Heart left ventricle (tissue), 16 donors: Measurements from ENCODE around the gene OR5B2. TPM values are rescaled to one million over a fixed set of nuclear protein-coding genes. Genes with fewer than 3 reads are reported as not detected.
"Not testable (repeated sequence)": the region's sequence is repeated elsewhere in the genome, so short reads cannot be mapped to it uniquely, and the experiment has no call there.

Experiments
- ATAC-seq, 4 donors: fragments of 200-7000 bp; cut with Tn5 transposase; one replicate each; pipeline ENCODE4 v1.9.1; 2020 to 2022; ENCODE audit warnings: moderate library complexity in 4 of 4, mild to moderate bottlenecking in 3 of 4, moderate number of reproducible peaks in 1 of 4
- DNase-seq, 5 donors: peaks; one replicate each; pipeline ENCODE4 v3.0.0-alpha.2; 2020
- H3K27ac ChIP-seq, 12 donors: fragments of 200-600 bp; sonication (generic) in 4 of 12; one replicate each; pipeline versions ENCODE4 v1.5.0 to v1.8.0; 2016 to 2022; ENCODE audit warnings: mild to moderate bottlenecking in 2 of 12
- H3K27me3 ChIP-seq, 9 donors: fragments of 200-600 bp; sonication (generic) in 2 of 9; one replicate each; pipeline versions ENCODE4 v1.5.1 to v1.8.0; 2016 to 2022; ENCODE audit warnings: mild to moderate bottlenecking in 3 of 9
- H3K36me3 ChIP-seq, 9 donors: fragments of 200-600 bp; sonication (generic) in 2 of 9; one replicate each; pipeline versions ENCODE4 v1.5.0 to v1.8.0; 2018 to 2022; ENCODE audit warnings: mild to moderate bottlenecking in 2 of 9
- H3K4me1 ChIP-seq, 12 donors: fragments of 200-600 bp; sonication (generic) in 4 of 12; one replicate each; pipeline versions ENCODE4 v1.5.0 to v1.8.0; 2016 to 2022; ENCODE audit warnings: mild to moderate bottlenecking in 3 of 12
- H3K4me3 ChIP-seq, 12 donors: fragments of 200-600 bp; sonication (generic) in 4 of 12; one replicate each; pipeline versions ENCODE4 v1.5.0 to v1.8.0; 2017 to 2022; ENCODE audit warnings: mild to moderate bottlenecking in 9 of 12, moderate library complexity in 4 of 12
- H3K9me3 ChIP-seq, 12 donors: fragments of 200-600 bp; sonication (generic) in 4 of 12; one replicate each; pipeline versions ENCODE4 v1.5.0 to v1.8.0; 2016 to 2022; ENCODE audit warnings: mild to moderate bottlenecking in 1 of 12
- CTCF ChIP-seq, 12 donors: fragments of 200-600 bp; sonication (generic) in 4 of 12; IDR thresholded peaks; one replicate each; pipeline versions ENCODE4 v1.5.0 to v1.8.0; 2018 to 2022; ENCODE audit warnings: antibody characterized with exemption in 12 of 12, mild to moderate bottlenecking in 5 of 12
- POLR2A ChIP-seq, 2 donors: fragments of 450-650 bp; IDR thresholded peaks; one replicate each; pipeline ENCODE4 v1.6.1; 2017; ENCODE audit warnings: antibody characterized with exemption in 2 of 2, mild to moderate bottlenecking in 2 of 2, moderate library complexity in 2 of 2
- WGBS, 4 donors: extraction: QIAGEN DNeasy Blood & Tissue Kit in 2 of 4; methylation state at CpG; one replicate each; pipeline versions ENCODE4 v1.1.5 to v1.1.7; 2013 to 2018; 5-methylcytosine and 5-hydroxymethylcytosine counted together
- intact Hi-C, 10 donors: fragments of 100-400 bp; cut with DNase I; formaldehyde crosslinking; loops; one replicate each; pipeline versions ENCODE4 v1.11.1 to v1.14.2; 2022
- polyA plus RNA-seq, 2 donors: library from polyadenylated mRNA; stranded (reverse); fragments of 200-250 nt; gene quantifications; one replicate each; pipeline ENCODE4 v1.2.3, GENCODE V29; 2013
- total RNA-seq, 9 donors: library from RNA; depleted of rRNA in 2 of 9; stranded (reverse); fragments of >200 nt in 2 of 9; fragmentation: NEBNext Ultra II Directional in 3 of 9; extraction: Animal tissue kit (Norgen Biotek cat#: 25700) in 3 of 9; gene quantifications; one replicate each; pipeline versions ENCODE4 v1.1.0 to v1.2.4, GENCODE V29; 2016 to 2023
- donor health status: ischemic (EF 13 %, LVEDD 7.1; RV severe dilation, severe dysfunction).
- donor health status: healthy with polysubstance abuse.
- donor health status: DM: no; HTN: yes; CAD: no.
- donor health status: DM: no; HTN: no; CAD: no.
- donor health status: ischemic (EF 25% LVEDD 6.9; RV normal size, moderate dysfunction).
- donor health status: ischemic (EF 25% LVEDD 5.7; RV mildly dilated, moderate dysfunction).
- donor health status: healthy.
- donor health status: DM: yes; HTN: yes; CAD: no.
- donor health status: ischemic (EF 35%, LVEDD 5.7; RV mildly dilated, moderate dysfunction).
- donor health status: nonischemic (EF 11% LVEDD 7.7; RV severe dilation, severe dysfunction).
- donor health status: DM: yes; HTN: yes; CAD: no.
- donor health status: PGD.
- donor health status: ischemic (EF 29% LVEDD 5.4; RV normal size, mild dysfunction).
- donor health status: nonischemic (EF 23%, LVEDD 6.1; RV moderate dilation, normal function).

The OR5B2 gene
- total and polyA plus RNA-seq, 11 donors: not detected

- 48 to 83% (median 61%) methylated on average over 1 of the region's 1 CpG for WGBS, 4 donors
- no peak for TF ChIP-seq POLR2A (IDR thresholded peaks at IDR 0.05)
- no peak for TF ChIP-seq CTCF (IDR thresholded peaks at IDR 0.05)
- no peak within 1 kb of the TSS for H3K27ac ChIP-seq
- ATAC-seq (no peak), DNase-seq (no peak)
- no peaks in the 10 kb centered on the region for H3K27me3 ChIP-seq
- no peaks in the 10 kb centered on the region for H3K36me3 ChIP-seq
- intact Hi-C loops: no loop called here
- H3K4me1 ChIP-seq: no peaks in the 10 kb centered on the region
- H3K4me3 ChIP-seq: no peak within 1 kb of the TSS
- H3K9me3 ChIP-seq: peaks cover 0 to 47% (median 17%) of the 10 kb centered on the region in 12 donors
Observed at GRCh38 chr11:58406774-58407173, 21.1 kb downstream of the OR5B2 start, which contains the start of gene OR5B3. OR5B3 (minus strand) TSS chr11:58406874; CDS start chr11:58403409, 3,465 bp downstream.

GRCh38 chr11:58399622-58400021 is 28.3 kb downstream of the OR5B2 start:
- not testable (repeated sequence) for ATAC-seq, H3K4me1 ChIP-seq, H3K4me3 ChIP-seq, H3K27me3 ChIP-seq, DNase-seq, H3K36me3 ChIP-seq, H3K27ac ChIP-seq
- H3K9me3 ChIP-seq: peaks cover 0 to 11% (median 2%) of the 10 kb centered on the region in 12 donors
- intact Hi-C loops: loop anchor here in 1 of 10 donors (5.0 kb wide), 1 partner anchor 267 kb away; no protein-coding TSS in a partner anchor
- 60 to 100% (median 82%) methylated on average over 1 of the region's 2 CpGs for WGBS, 4 donors

GRCh38 chr11:58395581-58395980 is 32.3 kb downstream of the OR5B2 start:
- H3K27ac ChIP-seq: no peak overlapping the region
- 83 to 90% (median 85%) methylated on average over 2 of the region's 2 CpGs for WGBS, 4 donors
- H3K4me3 ChIP-seq: no peak overlapping the region
- H3K27me3 ChIP-seq: no peaks in the 10 kb centered on the region
- H3K4me1 ChIP-seq: peaks cover 0 to 5% (median 0%) of the 10 kb centered on the region in 12 donors
- H3K36me3 ChIP-seq: no peaks in the 10 kb centered on the region
- DNase-seq (no peak), ATAC-seq (no peak)
- H3K9me3 ChIP-seq: peaks cover 0 to 12% (median 5%) of the 10 kb centered on the region in 12 donors
- TF ChIP-seq CTCF (IDR thresholded peaks at IDR 0.05): no peak
- intact Hi-C loops: loop anchor here in 1 of 10 donors (5.0 kb wide), 1 partner anchor 263 kb away; no protein-coding TSS in a partner anchor

- Histone ChIP-seq H3K4me3 (no peak overlapping the region), H3K27me3 (no peaks in the 10 kb centered on the region), H3K27ac (no peak overlapping the region), H3K36me3 (no peaks in the 10 kb centered on the region), H3K4me1 (peaks cover 0 to 5% (median 0%) of the 10 kb centered on the region in 12 donors), H3K9me3 (peaks cover 0 to 12% (median 5%) of the 10 kb centered on the region in 12 donors)
- intact Hi-C loops: no loop called here
- DNase-seq: no peak
- no peak for TF ChIP-seq POLR2A (IDR thresholded peaks at IDR 0.05)
- no peak for TF ChIP-seq CTCF (IDR thresholded peaks at IDR 0.05)
- peak in 1 of 4 donors; percentile 42 for ATAC-seq
Observed at GRCh38 chr11:58394195-58394594, 33.7 kb downstream of the OR5B2 start.

- H3K27ac ChIP-seq: no peak overlapping the region
- H3K36me3 ChIP-seq: no peaks in the 10 kb centered on the region
- H3K4me3 ChIP-seq: no peak overlapping the region
- ATAC-seq (no peak), DNase-seq (no peak)
- peaks cover 0 to 5% (median 0%) of the 10 kb centered on the region in 12 donors for H3K4me1 ChIP-seq
- H3K9me3 ChIP-seq: peaks cover 0 to 12% (median 5%) of the 10 kb centered on the region in 12 donors
- 35 to 44% (median 38%) methylated on average over 1 of the region's 1 CpG for WGBS, 4 donors
- H3K27me3 ChIP-seq: no peaks in the 10 kb centered on the region
- intact Hi-C loops: no loop called here
- TF ChIP-seq CTCF (IDR thresholded peaks at IDR 0.05) (no peak), POLR2A (IDR thresholded peaks at IDR 0.05) (no peak)
Observed at GRCh38 chr11:58392746-58393145, 35.2 kb downstream of the OR5B2 start.
